HEK293 (cell line): ENCODE results near the gene GXYLT1.

ENCODE experiments used
- CTCF ChIP-seq: fragments of 450-650 bp; formaldehyde crosslinking; IDR thresholded peaks from 2 replicates; pipeline ENCODE4 v1.5.1; 2016; ENCODE audit warnings: missing biosample characterization, missing genetic modification characterization
- PRDM1 ChIP-seq: fragments of 450-650 bp; formaldehyde crosslinking; IDR thresholded peaks from 2 replicates; pipeline ENCODE4; 2016; ENCODE audit warnings: missing biosample characterization, missing genetic modification characterization
- SCRT1 ChIP-seq: fragments of 450-650 bp; formaldehyde crosslinking; IDR thresholded peaks from 2 replicates; pipeline ENCODE4 v1.5.1; 2016; ENCODE audit warnings: missing biosample characterization, missing genetic modification characterization, borderline replicate concordance
- ZNF223 ChIP-seq: fragments of 450-650 bp; formaldehyde crosslinking; IDR thresholded peaks from 2 replicates; pipeline ENCODE4 v1.5.1; 2016; ENCODE audit warnings: missing biosample characterization, missing genetic modification characterization
- ZNF830 ChIP-seq: fragments of 450-650 bp; IDR thresholded peaks from 2 replicates; pipeline ENCODE4 v1.5.0; 2018; ENCODE audit warnings: missing biosample characterization, missing genetic modification characterization, low read depth, mild to moderate bottlenecking, moderate library complexity

GRCh38 chr12:42097971-42098370 lies 46.7 kb downstream of the GXYLT1 start:
- TF ChIP-seq ZNF830 (tag by site-specific recombination) (no peak), ZNF223 (tag by site-specific recombination) (no peak), CTCF (tag by site-specific recombination) (no peak), SCRT1 (tag by site-specific recombination) (no peak), PRDM1 (tag by site-specific recombination) (no peak)
